Ovary (tissue), 9 donors: ENCODE results near the gene ARG2. TPM values are rescaled to one million over a fixed set of nuclear protein-coding genes. Genes with fewer than 3 reads are reported as not detected.

Experiments used
- DNase-seq, 5 donors: peaks; one replicate each; pipeline ENCODE4 v3.0.0-alpha.2; 2019 to 2020
- H3K27ac ChIP-seq, 2 donors: fragments of 200-600 bp; one replicate each; pipeline versions ENCODE4 v1.5.1 to v1.8.0; 2019 to 2022
- H3K27me3 ChIP-seq: fragments of 200-600 bp; one replicate; pipeline ENCODE4 v1.8.0; 2022
- H3K36me3 ChIP-seq: fragments of 200-600 bp; sonication (generic); one replicate; pipeline ENCODE4 v1.5.1; 2019
- H3K4me1 ChIP-seq: one replicate; pipeline ENCODE4 v1.8.1; 2013; ENCODE audit warnings: mild to moderate bottlenecking, moderate library complexity; ENCODE audit not compliant: insufficient read depth
- H3K4me3 ChIP-seq: fragments of 200-600 bp; sonication (generic); one replicate; pipeline ENCODE4 v1.5.1; 2017
- H3K9me3 ChIP-seq, 2 donors: fragments of 200-600 bp in 1 of 2; sonication (generic) in 1 of 2; one replicate each; pipeline versions ENCODE4 v1.5.1 to v1.8.1; 2013 to 2019; ENCODE audit warnings: mild to moderate bottlenecking in 1 of 2, moderate library complexity in 1 of 2
- EP300 ChIP-seq: sonication (generic); formaldehyde crosslinking; IDR thresholded peaks from one replicate; pipeline ENCODE4 v1.6.1; 2017; ENCODE audit warnings: antibody characterized with exemption
- POLR2A ChIP-seq: fragments of 450-650 bp; IDR thresholded peaks from one replicate; pipeline ENCODE4 v1.6.1; 2017; ENCODE audit warnings: antibody characterized with exemption, mild to moderate bottlenecking, moderate library complexity
- WGBS, 3 donors: extraction: QIAGEN DNeasy Blood & Tissue Kit in 1 of 3; methylation state at CpG; one replicate each; pipeline versions ENCODE4 v1.1.5 to v1.1.7; 2013 to 2017; 5-methylcytosine and 5-hydroxymethylcytosine counted together
- intact Hi-C, 4 donors: fragments of 100-400 bp; cut with DNase I; formaldehyde crosslinking; loops; one replicate each; pipeline versions ENCODE4 v1.11.0 to v1.15.1; 2022 to 2023
- polyA plus RNA-seq, 2 donors: library from polyadenylated mRNA; stranded (reverse); fragments of 200-250 nt in 1 of 2; fragments of 350-450 nt in 1 of 2; fragmentation: Illumina TruSeq in 1 of 2; extraction: RNeasy Lipid Tissue Mini Kit (QIAGEN cat#74804) in 1 of 2; gene quantifications; one replicate each; pipeline ENCODE4 v1.2.3, GENCODE V29; 2013 to 2014
- total RNA-seq, 7 donors: library from RNA; depleted of rRNA in 2 of 7; stranded (reverse); fragments of >200 nt in 2 of 7; fragmentation: NEBNext Ultra II Directional in 3 of 7; extraction: Animal tissue kit (Norgen Biotek cat#: 25700) in 3 of 7; gene quantifications; one replicate each; pipeline versions ENCODE4 v1.1.0 to v1.2.4, GENCODE V29; 2016 to 2023
- TF ChIP-seq, protein P1 (sequence below), 3 donors: fragments of 450-650 bp in 2 of 3; fragments of 200-600 bp in 1 of 3; IDR thresholded peaks; one replicate each; pipeline versions ENCODE4 v1.5.1 to v1.8.0; 2016 to 2022; ENCODE audit warnings: antibody characterized with exemption in 3 of 3, mild to moderate bottlenecking in 1 of 3
- donor health status: DM: no; HTN: no; CAD: no; lungs with moderate emphysema.
- donor health status: DM: no; HTN: no; CAD: no.
- donor health status: Bipolar disorder and iron deficiency.
- donor health status: DM: yes; HTN: yes; CAD: no.
- donor health status: DM: no; HTN: no; CAD: no.
- donor health status: DM: yes; HTN: yes; CAD: no.

ARG2 gene
- total and polyA plus RNA-seq, 9 donors: 1.4 to 33.7 (median 4.4) TPM

DNA sequence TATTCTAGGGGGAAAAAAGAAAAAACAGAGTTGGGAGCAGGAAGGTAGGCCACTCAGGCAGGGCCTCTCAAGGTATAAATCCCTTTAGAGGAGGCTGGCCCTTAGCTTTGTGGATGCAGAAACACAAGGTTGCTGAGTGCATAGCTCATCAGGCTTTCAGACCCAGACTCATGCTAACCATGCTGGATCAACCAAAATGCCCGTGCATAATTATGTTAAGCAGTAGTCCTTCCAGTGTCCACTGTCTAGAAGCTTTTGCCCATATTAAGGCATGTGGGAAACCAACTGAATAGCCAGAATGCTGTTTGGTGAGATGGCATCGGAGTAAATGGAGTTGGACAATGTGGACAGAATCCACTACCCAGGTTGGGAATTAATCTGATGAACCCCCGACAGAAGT lies 18.9 kb downstream of the ARG2 start:
- Histone ChIP-seq H3K4me1 (no peaks in the 10 kb centered on the region), H3K9me3 (no peaks in the 10 kb centered on the region), H3K27ac (no peak overlapping the region), H3K4me3 (no peak overlapping the region), H3K36me3 (no peaks in the 10 kb centered on the region), H3K27me3 (no peaks in the 10 kb centered on the region)
- intact Hi-C loops: no loop called here
- TF ChIP-seq, protein P1, sequence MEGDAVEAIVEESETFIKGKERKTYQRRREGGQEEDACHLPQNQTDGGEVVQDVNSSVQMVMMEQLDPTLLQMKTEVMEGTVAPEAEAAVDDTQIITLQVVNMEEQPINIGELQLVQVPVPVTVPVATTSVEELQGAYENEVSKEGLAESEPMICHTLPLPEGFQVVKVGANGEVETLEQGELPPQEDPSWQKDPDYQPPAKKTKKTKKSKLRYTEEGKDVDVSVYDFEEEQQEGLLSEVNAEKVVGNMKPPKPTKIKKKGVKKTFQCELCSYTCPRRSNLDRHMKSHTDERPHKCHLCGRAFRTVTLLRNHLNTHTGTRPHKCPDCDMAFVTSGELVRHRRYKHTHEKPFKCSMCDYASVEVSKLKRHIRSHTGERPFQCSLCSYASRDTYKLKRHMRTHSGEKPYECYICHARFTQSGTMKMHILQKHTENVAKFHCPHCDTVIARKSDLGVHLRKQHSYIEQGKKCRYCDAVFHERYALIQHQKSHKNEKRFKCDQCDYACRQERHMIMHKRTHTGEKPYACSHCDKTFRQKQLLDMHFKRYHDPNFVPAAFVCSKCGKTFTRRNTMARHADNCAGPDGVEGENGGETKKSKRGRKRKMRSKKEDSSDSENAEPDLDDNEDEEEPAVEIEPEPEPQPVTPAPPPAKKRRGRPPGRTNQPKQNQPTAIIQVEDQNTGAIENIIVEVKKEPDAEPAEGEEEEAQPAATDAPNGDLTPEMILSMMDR (IDR thresholded peaks at IDR 0.05): no peak
- TF ChIP-seq EP300: no peak
- 84 to 95% (median 85%) methylated on average over 3 of the region's 3 CpGs for WGBS, 3 donors
- no peak for DNase-seq

DNA sequence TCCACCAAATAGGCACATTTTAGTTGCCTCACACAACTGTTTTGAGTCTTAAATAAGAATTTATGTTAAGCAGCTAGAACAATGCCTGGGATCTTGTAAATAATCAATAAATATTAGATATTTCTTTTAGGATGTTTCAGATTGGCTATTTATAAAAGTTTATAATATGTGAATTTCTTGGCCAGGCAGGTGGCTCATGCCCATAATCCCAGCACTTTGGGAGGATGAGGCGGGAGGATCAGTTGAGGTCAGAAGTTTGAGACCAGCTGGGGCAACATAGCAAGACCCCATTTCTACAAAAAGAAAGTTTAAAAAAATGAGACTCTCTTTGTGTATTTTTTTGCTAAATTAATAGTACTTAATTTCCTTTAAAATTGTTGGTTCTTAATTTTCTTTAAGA lies 21.8 kb downstream of the ARG2 start:
- WGBS, 3 donors: 89 to 98% (median 96%) methylated on average over 1 of the region's 1 CpG
- no peaks in the 10 kb centered on the region for H3K36me3 ChIP-seq
- H3K4me1 ChIP-seq: no peaks in the 10 kb centered on the region
- H3K9me3 ChIP-seq: no peaks in the 10 kb centered on the region
- intact Hi-C loops: no loop called here
- no peak for DNase-seq
- TF ChIP-seq POLR2A: no peak
- TF ChIP-seq, protein P1 (IDR thresholded peaks at IDR 0.05): no peak
- no peak for TF ChIP-seq EP300
- H3K27ac ChIP-seq: no peak overlapping the region
- no peak overlapping the region for H3K4me3 ChIP-seq
- no peaks in the 10 kb centered on the region for H3K27me3 ChIP-seq

DNA sequence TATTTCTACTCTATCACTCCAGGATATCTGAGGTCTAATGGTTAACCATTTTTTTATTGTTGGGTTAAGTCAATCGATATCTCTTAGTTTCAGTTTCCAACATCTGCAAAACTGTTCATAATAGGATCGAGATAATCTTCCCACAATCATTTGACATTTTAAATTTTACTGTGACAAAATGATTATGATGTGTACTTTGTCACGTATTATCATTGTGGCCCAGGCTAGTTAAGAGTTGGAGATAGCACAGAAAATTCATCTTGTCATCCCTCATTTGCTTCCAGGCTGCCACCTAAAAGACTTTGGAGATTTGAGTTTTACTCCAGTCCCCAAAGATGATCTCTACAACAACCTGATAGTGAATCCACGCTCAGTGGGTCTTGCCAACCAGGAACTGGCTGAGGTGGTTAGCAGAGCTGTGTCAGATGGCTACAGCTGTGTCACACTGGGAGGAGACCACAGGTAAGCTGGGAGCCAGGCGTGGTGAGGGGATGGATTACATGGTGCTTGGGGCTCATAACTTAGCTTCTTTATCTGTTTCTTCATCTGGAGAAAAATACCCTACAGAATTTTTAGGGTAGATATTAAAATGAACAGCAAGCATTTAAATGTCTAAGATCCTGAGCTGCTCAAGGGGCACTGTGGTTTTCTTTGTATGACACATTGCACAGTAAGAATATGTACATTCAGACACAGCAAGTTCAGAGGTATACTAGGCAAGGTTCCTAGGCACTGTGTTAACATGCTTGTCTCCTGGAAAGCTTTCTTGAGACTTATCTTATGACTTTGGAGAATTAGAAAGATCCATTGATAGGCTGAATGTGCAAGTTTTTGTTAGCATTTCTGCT lies 22.4 kb downstream of the ARG2 start:
- no peak for DNase-seq
- Histone ChIP-seq H3K9me3 (no peaks in the 10 kb centered on the region), H3K27me3 (no peaks in the 10 kb centered on the region), H3K4me1 (no peaks in the 10 kb centered on the region), H3K4me3 (no peak overlapping the region), H3K27ac (no peak overlapping the region), H3K36me3 (no peaks in the 10 kb centered on the region)
- WGBS, 3 donors: 83 to 92% (median 89%) methylated on average over 5 of the region's 5 CpGs
- TF ChIP-seq EP300 (no peak), POLR2A (no peak)
- intact Hi-C loops: no loop called here

DNA sequence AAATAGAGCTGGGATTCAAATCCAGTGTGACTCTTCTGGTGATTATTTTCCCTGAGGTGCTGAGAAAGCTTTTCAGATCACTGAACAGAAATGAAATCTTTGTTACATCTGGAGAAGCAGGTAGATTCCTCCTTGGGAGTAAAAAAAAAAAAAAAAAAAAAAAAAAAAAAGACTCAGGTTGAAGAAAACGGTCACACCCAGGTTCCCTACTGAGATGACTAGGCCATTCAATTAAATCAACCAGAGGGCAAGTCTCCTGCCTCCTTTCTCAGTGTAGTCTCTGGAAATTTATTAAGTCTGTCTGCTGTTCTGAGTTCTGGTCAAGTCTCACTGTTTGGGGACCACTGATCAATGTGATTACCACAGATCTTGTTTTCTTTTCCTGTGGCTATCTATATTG lies 24.0 kb downstream of the ARG2 start:
- Histone ChIP-seq H3K4me3 (no peak overlapping the region), H3K27me3 (no peaks in the 10 kb centered on the region), H3K36me3 (no peaks in the 10 kb centered on the region), H3K27ac (no peak overlapping the region), H3K4me1 (no peaks in the 10 kb centered on the region), H3K9me3 (no peaks in the 10 kb centered on the region)
- no peak for DNase-seq
- intact Hi-C loops: no loop called here
- TF ChIP-seq EP300: no peak
- TF ChIP-seq POLR2A: no peak
- TF ChIP-seq, protein P1 (IDR thresholded peaks at IDR 0.05): no peak
- 57 to 84% (median 77%) methylated on average over 1 of the region's 1 CpG for WGBS, 3 donors

DNA sequence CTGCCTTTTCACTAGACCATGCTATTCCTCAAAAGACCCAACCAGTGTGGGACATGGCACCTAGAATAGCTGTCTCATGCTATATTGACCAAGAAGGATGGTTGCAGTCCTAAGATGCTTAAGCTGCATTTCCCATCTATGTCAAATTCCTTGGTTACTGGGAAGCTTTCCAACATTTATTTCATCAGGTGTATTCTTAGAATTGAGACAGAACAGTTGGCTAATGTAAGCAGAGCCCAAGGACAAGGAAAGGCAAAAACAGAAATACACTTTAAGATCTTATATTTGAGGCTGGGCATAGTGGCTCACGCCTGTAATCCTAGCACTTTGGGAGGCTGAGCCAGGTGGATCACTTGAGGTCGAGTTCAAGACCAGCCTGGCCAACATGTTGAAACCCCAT lies 24.7 kb downstream of the ARG2 start:
- Histone ChIP-seq H3K36me3 (no peaks in the 10 kb centered on the region), H3K27me3 (no peaks in the 10 kb centered on the region), H3K9me3 (no peaks in the 10 kb centered on the region), H3K4me1 (no peaks in the 10 kb centered on the region), H3K4me3 (no peak overlapping the region), H3K27ac (no peak overlapping the region)
- intact Hi-C loops: no loop called here
- TF ChIP-seq, protein P1 (IDR thresholded peaks at IDR 0.05): no peak
- TF ChIP-seq EP300 (no peak), POLR2A (no peak)
- DNase-seq: no peak
- 74 to 78% (median 75%) methylated on average over 2 of the region's 2 CpGs for WGBS, 3 donors
